PC-9 (cell line): Measurements from ENCODE around the gene DKC1. TPM values are rescaled to one million over a fixed set of nuclear protein-coding genes. Genes with fewer than 3 reads are reported as not detected.

ENCODE experiments used
- BruUV-seq: library from RNA; stranded (reverse); fragments of 400-500 nt; replicated peaks from 2 replicates; lab custom pipeline; 2021; lab: Mats Ljungman, UMichigan
- CTCF ChIA-PET: fragments of 300-600 bp; sonication (Branson Sonifier 250); formaldehyde crosslinking; loops from one replicate; lab custom pipeline; 2022; ENCODE audit warnings: antibody characterized with exemption; lab: Charles Lee
- POLR2A ChIA-PET: fragments of 300-600 bp; sonication (Branson Sonifier 250); formaldehyde crosslinking; loops from one replicate; lab custom pipeline; 2022; ENCODE audit warnings: antibody characterized with exemption; ENCODE audit not compliant: unreplicated experiment; lab: Charles Lee
- DNase-seq, 2 experiments: peaks; one replicate each; pipeline versions ENCODE4 v3.0.0 to v3.0.0-alpha.2; 2015 to 2022; ENCODE audit warnings: mixed read lengths in 1 of 2
- H2AFZ ChIP-seq: fragments of 200-600 bp; sonication (generic); 2 replicates; pipeline ENCODE4 v1.8.1; 2017; ENCODE audit warnings: antibody characterized with exemption
- H3F3A ChIP-seq: fragments of 200-600 bp; sonication (generic); 2 replicates; pipeline ENCODE4 v1.8.1; 2017; ENCODE audit warnings: antibody characterized with exemption, mild to moderate bottlenecking, low read depth; ENCODE audit not compliant: insufficient read depth
- H3K27ac ChIP-seq: fragments of 200-600 bp; sonication (generic); 2 replicates; pipeline ENCODE4 v1.6.1; 2016; ENCODE audit warnings: mixed run types
- H3K27me3 ChIP-seq: fragments of 200-600 bp; sonication (generic); 2 replicates; pipeline ENCODE4 v1.6.1; 2016; ENCODE audit warnings: low read depth, mixed run types; ENCODE audit not compliant: insufficient read depth
- H3K36me3 ChIP-seq: fragments of 200-600 bp; sonication (generic); 2 replicates; pipeline ENCODE4 v1.6.1; 2016; ENCODE audit warnings: low read depth, mixed run types
- H3K4me1 ChIP-seq: fragments of 200-600 bp; sonication (generic); replicated peaks from 2 replicates; pipeline ENCODE4 v1.6.1; 2016; ENCODE audit warnings: mixed run types; ENCODE audit not compliant: insufficient read depth
- H3K4me2 ChIP-seq: fragments of 200-600 bp; sonication (generic); 2 replicates; pipeline ENCODE4 v1.6.1; 2017; ENCODE audit warnings: mixed run types
- H3K4me3 ChIP-seq: fragments of 200-600 bp; sonication (generic); 2 replicates; pipeline ENCODE4 v1.6.1; 2016; ENCODE audit warnings: mixed run types
- H3K79me2 ChIP-seq: fragments of 200-600 bp; sonication (generic); 2 replicates; pipeline ENCODE4 v1.6.1; 2017; ENCODE audit warnings: low read depth, mixed run types
- H3K9me2 ChIP-seq: fragments of 200-600 bp; sonication (generic); 2 replicates; pipeline ENCODE4 v1.8.1; 2017; ENCODE audit warnings: mild to moderate bottlenecking; ENCODE audit not compliant: insufficient read depth
- H3K9me3 ChIP-seq: fragments of 200-600 bp; sonication (generic); 2 replicates; pipeline ENCODE4 v1.8.1; 2016; ENCODE audit warnings: low read depth; ENCODE audit not compliant: insufficient read depth
- H4K20me1 ChIP-seq: fragments of 200-600 bp; sonication (generic); 2 replicates; pipeline ENCODE4 v1.8.1; 2017; ENCODE audit not compliant: insufficient read depth
- EZH2 ChIP-seq: fragments of 200-600 bp; sonication (generic); IDR thresholded peaks from 2 replicates; pipeline ENCODE4 v1.8.0; 2017; ENCODE audit warnings: antibody characterized with exemption, low read depth
- intact Hi-C: fragments of 100-400 bp; cut with micrococcal nuclease; formaldehyde crosslinking; loops from one replicate; pipeline ENCODE4 v1.10.0; 2022; ENCODE audit not compliant: unreplicated experiment
- total RNA-seq: library from RNA; stranded (reverse); gene quantifications from 2 replicates; pipeline ENCODE4 v1.2.3, GENCODE V29; 2021
- TF ChIP-seq, protein P1 (sequence below): fragments of 200-600 bp; sonication (generic); conservative IDR thresholded peaks from 2 replicates; pipeline ENCODE4 v1.6.1; 2017; ENCODE audit warnings: mixed run types, antibody characterized with exemption, mild to moderate bottlenecking, moderate library complexity

DKC1 gene
- total RNA-seq, 1 experiment from 2014 or later = 101 TPM

DNA sequence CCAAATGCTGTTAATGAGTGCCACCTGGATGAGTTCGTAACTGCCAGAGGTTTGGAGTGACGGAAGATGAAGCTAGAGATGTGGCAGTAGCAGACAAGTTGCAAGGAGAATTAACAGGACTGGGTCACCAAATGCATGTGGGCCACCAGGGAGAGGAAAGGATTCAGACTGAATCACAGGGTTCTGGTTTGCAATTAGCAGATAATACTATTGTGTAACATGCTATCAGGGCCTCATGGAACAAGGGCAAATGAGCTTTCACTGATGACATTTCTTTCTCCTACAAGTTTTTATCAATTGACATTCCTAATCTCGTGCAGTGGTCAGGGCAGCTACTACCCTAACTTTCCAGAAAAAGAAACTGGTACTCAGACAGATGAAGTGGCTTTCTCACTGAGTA is 33.2 kb upstream of the DKC1 start:
- Histone ChIP-seq H3F3A (peaks cover 6% of the 10 kb centered on the region; the same call in 1 of the 2 replicates), H3K9me2 (no peaks in the 10 kb centered on the region), H3K4me1 (peaks cover 30% of the 10 kb centered on the region), H3K79me2 (no peaks in the 10 kb centered on the region), H3K27ac (no peak overlapping the region), H2AFZ (no peak overlapping the region), H3K36me3 (no peaks in the 10 kb centered on the region), H3K4me2 (no peak overlapping the region), H3K4me3 (no peak overlapping the region), H3K9me3 (no peaks in the 10 kb centered on the region), H3K27me3 (no peaks in the 10 kb centered on the region), H4K20me1 (no peaks in the 10 kb centered on the region)
- BruUV-seq = no TSS peak
- ChIA-PET POLR2A (no interaction called here), CTCF (no interaction called here)
- intact Hi-C loops = no loop called here
- no peak for DNase-seq
- TF ChIP-seq EZH2 = no peak
- TF ChIP-seq, protein P1, sequence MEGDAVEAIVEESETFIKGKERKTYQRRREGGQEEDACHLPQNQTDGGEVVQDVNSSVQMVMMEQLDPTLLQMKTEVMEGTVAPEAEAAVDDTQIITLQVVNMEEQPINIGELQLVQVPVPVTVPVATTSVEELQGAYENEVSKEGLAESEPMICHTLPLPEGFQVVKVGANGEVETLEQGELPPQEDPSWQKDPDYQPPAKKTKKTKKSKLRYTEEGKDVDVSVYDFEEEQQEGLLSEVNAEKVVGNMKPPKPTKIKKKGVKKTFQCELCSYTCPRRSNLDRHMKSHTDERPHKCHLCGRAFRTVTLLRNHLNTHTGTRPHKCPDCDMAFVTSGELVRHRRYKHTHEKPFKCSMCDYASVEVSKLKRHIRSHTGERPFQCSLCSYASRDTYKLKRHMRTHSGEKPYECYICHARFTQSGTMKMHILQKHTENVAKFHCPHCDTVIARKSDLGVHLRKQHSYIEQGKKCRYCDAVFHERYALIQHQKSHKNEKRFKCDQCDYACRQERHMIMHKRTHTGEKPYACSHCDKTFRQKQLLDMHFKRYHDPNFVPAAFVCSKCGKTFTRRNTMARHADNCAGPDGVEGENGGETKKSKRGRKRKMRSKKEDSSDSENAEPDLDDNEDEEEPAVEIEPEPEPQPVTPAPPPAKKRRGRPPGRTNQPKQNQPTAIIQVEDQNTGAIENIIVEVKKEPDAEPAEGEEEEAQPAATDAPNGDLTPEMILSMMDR = no peak

DNA sequence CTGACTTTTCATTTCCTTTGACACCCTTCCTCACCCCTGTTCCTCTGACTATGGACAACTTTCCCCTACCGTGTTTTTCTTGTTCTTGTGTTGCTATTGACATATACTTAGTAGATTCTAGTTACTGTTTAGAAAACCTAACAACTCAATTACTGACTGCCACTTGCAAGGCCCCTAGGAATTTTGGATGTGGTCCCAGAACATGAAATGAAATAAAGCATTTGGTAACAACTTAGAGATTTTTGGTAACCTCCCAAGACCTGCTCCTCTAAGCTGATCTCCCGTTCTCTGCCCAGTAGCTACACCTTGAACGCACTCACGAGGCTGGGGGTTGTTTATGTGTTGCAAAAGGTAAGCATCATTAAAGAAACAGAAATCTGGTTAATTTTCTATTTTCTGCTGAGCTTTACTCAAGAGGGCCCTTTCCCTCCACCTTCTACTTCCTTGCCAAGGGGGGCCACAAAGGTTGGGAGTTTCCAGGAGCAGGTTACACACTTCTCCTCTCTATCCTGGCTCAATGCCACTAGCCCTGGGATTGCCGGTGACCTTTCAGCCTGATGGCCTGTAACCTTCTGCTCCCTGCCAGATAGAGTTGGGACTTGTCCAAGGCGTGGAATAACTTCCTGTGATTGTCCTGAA is 32.3 kb upstream of the DKC1 start:
- Histone ChIP-seq H3K36me3 (no peaks in the 10 kb centered on the region), H3F3A (peaks cover 6% of the 10 kb centered on the region; the same call in 1 of the 2 replicates), H3K4me2 (no peak overlapping the region), H3K9me2 (no peaks in the 10 kb centered on the region), H3K27me3 (no peaks in the 10 kb centered on the region), H3K9me3 (no peaks in the 10 kb centered on the region), H3K27ac (no peak overlapping the region), H3K4me3 (no peak overlapping the region), H3K4me1 (peaks cover 30% of the 10 kb centered on the region), H2AFZ (no peak overlapping the region), H3K79me2 (no peaks in the 10 kb centered on the region), H4K20me1 (no peaks in the 10 kb centered on the region)
- peak in 1 of 2 experiments; percentile 63 for DNase-seq
- ChIA-PET CTCF (interaction anchor here (0.5 kb wide), 1 partner anchor 48 kb away, joined by 3 read pairs; no protein-coding TSS in a partner anchor), POLR2A (interaction anchor here (0.7 kb wide), 1 partner anchor 1130 kb away, joined by 4 read pairs; no protein-coding TSS in a partner anchor)
- BruUV-seq = no TSS peak
- TF ChIP-seq EZH2 = no peak
- TF ChIP-seq, protein P1 = no peak
- intact Hi-C loops = no loop called here

DNA sequence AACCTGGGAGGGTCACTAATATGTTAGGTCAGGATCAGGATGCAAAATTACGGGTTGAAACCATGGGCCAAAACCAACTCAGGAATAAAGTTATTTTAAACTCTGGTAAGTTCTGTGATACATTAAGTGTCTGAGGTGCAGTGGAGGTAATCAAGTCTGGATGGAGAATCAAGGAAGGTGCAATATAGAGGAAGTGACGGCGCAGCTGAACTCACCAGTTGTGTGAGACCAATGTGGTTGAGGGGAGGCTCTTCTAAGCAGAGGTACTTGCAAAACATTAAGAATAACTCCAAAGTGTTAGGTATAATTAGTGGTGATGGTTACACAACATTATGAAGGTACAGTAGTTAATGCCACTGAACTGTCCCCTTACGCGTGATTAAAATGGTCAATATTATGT is 31.5 kb upstream of the DKC1 start:
- CTCF ChIA-PET = no interaction called here

More for the DNA sequence above, 31.5 kb upstream of the DKC1 start:
- Histone ChIP-seq H3K9me3 (no peaks in the 10 kb centered on the region), H3K4me1 (peaks cover 30% of the 10 kb centered on the region), H3K79me2 (no peaks in the 10 kb centered on the region), H3K27me3 (no peaks in the 10 kb centered on the region), H3F3A (peaks cover 6% of the 10 kb centered on the region; the same call in 1 of the 2 replicates), H2AFZ (no peak overlapping the region), H3K9me2 (no peaks in the 10 kb centered on the region), H4K20me1 (no peaks in the 10 kb centered on the region), H3K4me3 (no peak overlapping the region), H3K27ac (no peak overlapping the region), H3K4me2 (no peak overlapping the region), H3K36me3 (no peaks in the 10 kb centered on the region)
- no TSS peak for BruUV-seq
- DNase-seq = no peak
- POLR2A ChIA-PET = no interaction called here
- TF ChIP-seq, protein P1 = no peak
- TF ChIP-seq EZH2 = no peak
- intact Hi-C loops = no loop called here
